Measurements from ENCODE around the gene CHMP2B. TPM values are rescaled to one million over a fixed set of nuclear protein-coding genes. Genes with fewer than 3 reads are reported as not detected.

The CHMP2B gene
- total and polyA plus RNA-seq, 2 of the 4 experiments (the other 2 are of a cell fraction), result 6.8 to 14.0 TPM

DNA sequence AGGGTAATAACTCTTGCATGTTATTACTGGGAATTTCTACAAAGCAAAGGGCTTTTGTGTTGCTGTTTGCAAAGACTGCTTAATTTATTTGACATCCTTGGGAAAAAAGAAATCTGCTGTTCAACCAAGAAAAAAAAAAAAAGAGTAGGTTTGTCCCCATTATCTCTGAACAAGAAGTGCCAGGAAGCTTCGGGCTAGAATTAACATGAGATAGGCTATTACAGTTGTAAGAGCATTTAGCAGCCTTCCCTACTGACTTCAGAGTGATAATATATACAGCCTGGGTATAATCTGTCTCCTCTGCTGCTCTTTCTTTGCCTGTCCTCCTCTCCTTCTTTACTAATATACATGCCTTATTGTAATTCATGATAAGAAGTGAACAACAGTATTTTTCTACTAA lies 23.3 kb upstream of the CHMP2B start:
- Histone ChIP-seq H3K4me1 (ENCODE audit: control insufficient read depth, insufficient read depth, low read length) (no peaks in the 10 kb centered on the region), H4K8ac (ENCODE audit: low read depth in 2 of 2, low read length in 2 of 2) (no peak overlapping the region), H3K4me2 (ENCODE audit: low read depth, low read length) (no peak overlapping the region), H3K79me1 (ENCODE audit: low read depth in 1 of 2, low read length in 2 of 2) (no peaks in the 10 kb centered on the region), H3K27me3 (ENCODE audit: control insufficient read depth, insufficient read depth, low read length) (no peaks in the 10 kb centered on the region), H3K36me3 (ENCODE audit: control insufficient read depth, insufficient read depth, low read length) (no peaks in the 10 kb centered on the region), H2AK9ac (replicated peaks; ENCODE audit: low read depth, low read length, poor library complexity) (no peak overlapping the region), H2AFZ (replicated peaks; ENCODE audit: low read length, poor library complexity) (no peak overlapping the region), H3K9me3 (ENCODE audit: control insufficient read depth, insufficient read depth, low read length) (no peaks in the 10 kb centered on the region), H2BK20ac (ENCODE audit: low read depth, low read length) (no peak overlapping the region), H4K20me1 (ENCODE audit: insufficient read depth, low read length) (no peaks in the 10 kb centered on the region), H3K4me3 (ENCODE audit: insufficient read depth, low read depth, low read length) (no peak overlapping the region), H4K5ac (ENCODE audit: low read depth, low read length) (no peak overlapping the region), H2BK120ac (ENCODE audit: low read depth, low read length) (no peak overlapping the region), H2BK5ac (ENCODE audit: low read depth, low read length, poor library complexity, severe bottlenecking) (no peak overlapping the region), H3K23ac (ENCODE audit: low read depth, low read length) (no peak overlapping the region), H3K27ac (ENCODE audit: insufficient read depth, low read length) (no peak overlapping the region), H3K4ac (ENCODE audit: low read depth, low read length) (no peak overlapping the region), H3K14ac (replicated peaks; ENCODE audit: low read depth, low read length) (no peak overlapping the region), H2AK5ac (ENCODE audit: low read depth, low read length) (no peak overlapping the region), H3K9me1 (ENCODE audit: insufficient read depth, low read length) (no peaks in the 10 kb centered on the region), H3K9ac (ENCODE audit: low read depth, low read length) (no peak overlapping the region), H3K18ac (ENCODE audit: low read depth, low read length) (no peak overlapping the region), H4K91ac (ENCODE audit: insufficient read depth, low read depth, low read length) (no peak overlapping the region), H3K56ac (ENCODE audit: extremely low read depth, insufficient read depth, low read length) (no peak overlapping the region), H2BK15ac (ENCODE audit: low read depth, low read length) (no peak overlapping the region)
- TF ChIP-seq MAZ (IDR thresholded peaks at IDR 0.05; ENCODE audit: borderline replicate concordance, low read depth, low read length) (no peak), FOS (IDR thresholded peaks at IDR 0.05; ENCODE audit: low read depth, low read length) (no peak), NFE2L2 (IDR thresholded peaks at IDR 0.05; ENCODE audit: low read depth, low read length) (no peak), MXI1 (IDR thresholded peaks at IDR 0.05; ENCODE audit: borderline replicate concordance, low read depth, low read length) (no peak), RFX5 (IDR thresholded peaks at IDR 0.05; ENCODE audit: low read depth, low read length) (no peak), CHD1 (IDR thresholded peaks at IDR 0.05; ENCODE audit: low read depth, low read length) (no peak), MAFK (IDR thresholded peaks at IDR 0.05; ENCODE audit: low read depth, low read length) (no peak)
- TF ChIP-seq, protein P1, sequence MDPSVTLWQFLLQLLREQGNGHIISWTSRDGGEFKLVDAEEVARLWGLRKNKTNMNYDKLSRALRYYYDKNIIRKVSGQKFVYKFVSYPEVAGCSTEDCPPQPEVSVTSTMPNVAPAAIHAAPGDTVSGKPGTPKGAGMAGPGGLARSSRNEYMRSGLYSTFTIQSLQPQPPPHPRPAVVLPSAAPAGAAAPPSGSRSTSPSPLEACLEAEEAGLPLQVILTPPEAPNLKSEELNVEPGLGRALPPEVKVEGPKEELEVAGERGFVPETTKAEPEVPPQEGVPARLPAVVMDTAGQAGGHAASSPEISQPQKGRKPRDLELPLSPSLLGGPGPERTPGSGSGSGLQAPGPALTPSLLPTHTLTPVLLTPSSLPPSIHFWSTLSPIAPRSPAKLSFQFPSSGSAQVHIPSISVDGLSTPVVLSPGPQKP (IDR thresholded peaks at IDR 0.05; ENCODE audit: borderline replicate concordance, low read depth, low read length), result no peak
- TF ChIP-seq, protein P2, sequence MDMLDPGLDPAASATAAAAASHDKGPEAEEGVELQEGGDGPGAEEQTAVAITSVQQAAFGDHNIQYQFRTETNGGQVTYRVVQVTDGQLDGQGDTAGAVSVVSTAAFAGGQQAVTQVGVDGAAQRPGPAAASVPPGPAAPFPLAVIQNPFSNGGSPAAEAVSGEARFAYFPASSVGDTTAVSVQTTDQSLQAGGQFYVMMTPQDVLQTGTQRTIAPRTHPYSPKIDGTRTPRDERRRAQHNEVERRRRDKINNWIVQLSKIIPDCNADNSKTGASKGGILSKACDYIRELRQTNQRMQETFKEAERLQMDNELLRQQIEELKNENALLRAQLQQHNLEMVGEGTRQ (IDR thresholded peaks at IDR 0.05; ENCODE audit: low read depth, low read length), result no peak
- TF ChIP-seq, protein P3, sequence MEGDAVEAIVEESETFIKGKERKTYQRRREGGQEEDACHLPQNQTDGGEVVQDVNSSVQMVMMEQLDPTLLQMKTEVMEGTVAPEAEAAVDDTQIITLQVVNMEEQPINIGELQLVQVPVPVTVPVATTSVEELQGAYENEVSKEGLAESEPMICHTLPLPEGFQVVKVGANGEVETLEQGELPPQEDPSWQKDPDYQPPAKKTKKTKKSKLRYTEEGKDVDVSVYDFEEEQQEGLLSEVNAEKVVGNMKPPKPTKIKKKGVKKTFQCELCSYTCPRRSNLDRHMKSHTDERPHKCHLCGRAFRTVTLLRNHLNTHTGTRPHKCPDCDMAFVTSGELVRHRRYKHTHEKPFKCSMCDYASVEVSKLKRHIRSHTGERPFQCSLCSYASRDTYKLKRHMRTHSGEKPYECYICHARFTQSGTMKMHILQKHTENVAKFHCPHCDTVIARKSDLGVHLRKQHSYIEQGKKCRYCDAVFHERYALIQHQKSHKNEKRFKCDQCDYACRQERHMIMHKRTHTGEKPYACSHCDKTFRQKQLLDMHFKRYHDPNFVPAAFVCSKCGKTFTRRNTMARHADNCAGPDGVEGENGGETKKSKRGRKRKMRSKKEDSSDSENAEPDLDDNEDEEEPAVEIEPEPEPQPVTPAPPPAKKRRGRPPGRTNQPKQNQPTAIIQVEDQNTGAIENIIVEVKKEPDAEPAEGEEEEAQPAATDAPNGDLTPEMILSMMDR (conservative IDR thresholded peaks at IDR 0.05; ENCODE audit: low read depth, low read length), result no peak
- no CpG with 5 or more reads among the region's 1 CpG for WGBS, 2 experiments (ENCODE audit: extremely low coverage in 2 of 2, insufficient read length in 1 of 2)
- dilution Hi-C loops (cut with HindIII; ENCODE audit: low sequenced_read_pairs, unreplicated experiment), result no loop called here
- no peak for ATAC-seq (ENCODE audit: low read depth)
- intact Hi-C loops (cut with micrococcal nuclease), result no loop called here
- CTCF ChIA-PET, result interaction anchor here (2.3 kb wide), 1 partner anchor 10 kb away, joined by 10 read pairs; no protein-coding TSS in a partner anchor
- POLR2A ChIA-PET (ENCODE audit: unreplicated experiment), result no interaction called here
- no TSS peak for BruUV-seq (replicated peaks)
- in situ Hi-C loops (cut with MboI; ENCODE audit: low sequenced_read_pairs), result no loop called here
- no peak for DNase-seq
